ENCODE measurements around the gene SPECC1. TPM values are rescaled to one million over a fixed set of nuclear protein-coding genes. Genes with fewer than 3 reads are reported as not detected.

Gene SPECC1
- total RNA-seq, 1 donor from 2014 or later = 7.5 TPM

DNA sequence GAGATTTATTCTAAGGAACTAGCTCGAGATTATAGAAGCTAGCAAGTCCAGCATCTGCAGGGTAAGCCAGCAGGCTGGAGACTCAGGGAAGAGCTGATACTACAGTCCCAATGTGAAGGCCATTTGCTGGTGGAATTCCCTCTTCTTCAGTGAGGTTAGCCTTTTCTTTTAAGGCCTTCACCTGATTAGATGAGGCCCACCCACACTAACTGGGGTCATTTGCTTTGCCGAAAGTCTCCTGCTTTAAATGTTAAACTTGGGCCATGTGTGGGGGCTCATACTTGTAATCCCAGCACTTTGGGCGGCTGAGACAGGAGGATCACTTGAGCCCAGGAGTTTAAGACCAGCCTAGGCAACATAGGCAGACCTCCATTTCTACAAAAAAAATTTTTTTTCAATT is 289.9 kb downstream of the SPECC1 start:
- DNase-seq = no peak
- no peak for ATAC-seq (ENCODE audit: low read depth)
- H3K27ac Mint-ChIP-seq = no peak overlapping the region
- POLR2A ChIA-PET = no interaction called here
- TF ChIP-seq, protein P1, sequence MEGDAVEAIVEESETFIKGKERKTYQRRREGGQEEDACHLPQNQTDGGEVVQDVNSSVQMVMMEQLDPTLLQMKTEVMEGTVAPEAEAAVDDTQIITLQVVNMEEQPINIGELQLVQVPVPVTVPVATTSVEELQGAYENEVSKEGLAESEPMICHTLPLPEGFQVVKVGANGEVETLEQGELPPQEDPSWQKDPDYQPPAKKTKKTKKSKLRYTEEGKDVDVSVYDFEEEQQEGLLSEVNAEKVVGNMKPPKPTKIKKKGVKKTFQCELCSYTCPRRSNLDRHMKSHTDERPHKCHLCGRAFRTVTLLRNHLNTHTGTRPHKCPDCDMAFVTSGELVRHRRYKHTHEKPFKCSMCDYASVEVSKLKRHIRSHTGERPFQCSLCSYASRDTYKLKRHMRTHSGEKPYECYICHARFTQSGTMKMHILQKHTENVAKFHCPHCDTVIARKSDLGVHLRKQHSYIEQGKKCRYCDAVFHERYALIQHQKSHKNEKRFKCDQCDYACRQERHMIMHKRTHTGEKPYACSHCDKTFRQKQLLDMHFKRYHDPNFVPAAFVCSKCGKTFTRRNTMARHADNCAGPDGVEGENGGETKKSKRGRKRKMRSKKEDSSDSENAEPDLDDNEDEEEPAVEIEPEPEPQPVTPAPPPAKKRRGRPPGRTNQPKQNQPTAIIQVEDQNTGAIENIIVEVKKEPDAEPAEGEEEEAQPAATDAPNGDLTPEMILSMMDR (IDR thresholded peaks at IDR 0.05) = no peak
- no peaks in the 10 kb centered on the region for H3K9me3 Mint-ChIP-seq
- no peaks in the 10 kb centered on the region for H3K27me3 Mint-ChIP-seq
- intact Hi-C loops (cut with micrococcal nuclease) = no loop called here
- no peak overlapping the region for H3K4me3 Mint-ChIP-seq
- H3K36me3 Mint-ChIP-seq (ENCODE audit: low read depth) = no peaks in the 10 kb centered on the region
- CTCF ChIA-PET = no interaction called here
- H3K4me1 Mint-ChIP-seq = no peaks in the 10 kb centered on the region

DNA sequence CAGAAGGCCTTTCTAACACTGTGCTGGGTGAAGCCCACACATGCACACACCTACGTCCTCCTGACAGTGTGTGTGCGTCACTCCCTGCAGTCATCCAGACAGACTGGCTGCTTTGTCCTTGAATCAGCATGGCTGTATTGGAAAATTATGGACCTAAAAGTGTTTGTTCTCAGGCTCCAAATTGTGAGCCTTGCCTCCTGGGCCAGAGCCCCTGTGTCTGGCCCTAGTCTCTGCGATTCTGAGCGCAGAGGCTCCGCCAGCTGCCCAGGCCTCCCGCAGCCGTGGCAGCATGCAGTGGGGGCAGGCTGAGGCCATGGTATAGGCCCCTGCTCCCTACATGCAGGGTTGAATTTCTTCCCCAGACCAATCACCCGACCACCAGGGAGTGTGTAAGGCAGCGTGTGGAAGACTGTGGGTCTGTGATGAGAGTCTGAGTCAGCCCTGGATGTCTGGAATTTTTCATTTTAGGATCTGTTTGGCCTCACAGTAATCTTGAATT is 291.3 kb downstream of the SPECC1 start:
- H3K4me3 Mint-ChIP-seq = no peak overlapping the region
- no peaks in the 10 kb centered on the region for H3K36me3 Mint-ChIP-seq (ENCODE audit: low read depth)
- POLR2A ChIA-PET = no interaction called here
- intact Hi-C loops (cut with micrococcal nuclease) = no loop called here
- TF ChIP-seq, protein P1 (IDR thresholded peaks at IDR 0.05) = no peak
- DNase-seq = no peak
- no peak for ATAC-seq (ENCODE audit: low read depth)
- CTCF ChIA-PET = no interaction called here
- no peaks in the 10 kb centered on the region for H3K9me3 Mint-ChIP-seq
- H3K27ac Mint-ChIP-seq = no peak overlapping the region
- H3K27me3 Mint-ChIP-seq = no peaks in the 10 kb centered on the region
- H3K4me1 Mint-ChIP-seq = no peaks in the 10 kb centered on the region

DNA sequence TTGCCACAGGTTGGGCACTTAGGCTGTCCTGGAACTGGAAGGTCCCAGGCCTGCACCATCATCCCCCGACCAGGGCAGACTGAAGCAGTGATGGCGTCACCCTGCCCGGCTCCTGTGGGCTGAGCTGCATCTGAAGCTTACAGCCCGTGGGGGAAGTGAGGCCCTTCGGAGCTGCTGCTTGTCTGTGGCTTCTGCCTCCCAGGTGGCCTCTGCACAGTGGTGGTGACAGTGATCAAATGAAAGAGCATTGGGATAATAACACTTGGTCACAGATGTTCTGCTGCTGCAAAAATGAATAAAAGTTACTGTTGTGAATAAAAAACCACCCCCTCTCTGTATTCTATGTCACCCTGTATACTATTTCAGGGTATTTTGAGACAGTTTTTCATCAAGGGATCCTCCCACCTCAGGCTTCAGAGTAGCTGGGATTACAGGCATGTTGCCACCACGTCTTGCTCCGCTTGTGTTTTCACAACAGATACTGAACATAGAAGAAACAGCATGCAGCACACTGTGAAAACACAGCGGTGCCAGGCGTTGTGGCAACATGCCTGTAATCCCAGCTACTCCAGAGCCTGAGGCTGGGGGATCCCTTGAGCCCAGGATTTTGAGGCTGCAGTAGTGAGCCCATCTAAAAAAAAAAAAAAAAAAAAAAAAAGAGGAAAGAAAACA is 293.2 kb downstream of the SPECC1 start:
- no peaks in the 10 kb centered on the region for H3K27me3 Mint-ChIP-seq
- H3K9me3 Mint-ChIP-seq = peaks cover 9% of the 10 kb centered on the region
- peaks cover 6% of the 10 kb centered on the region for H3K36me3 Mint-ChIP-seq (ENCODE audit: low read depth)
- DNase-seq (no peak), ATAC-seq (ENCODE audit: low read depth) (no peak)
- POLR2A ChIA-PET = interaction anchor here (1.0 kb wide), 1 partner anchor 200 kb away, joined by 11 read pairs; no protein-coding TSS in a partner anchor
- CTCF ChIA-PET = no interaction called here
- no peak overlapping the region for H3K27ac Mint-ChIP-seq
- intact Hi-C loops (cut with micrococcal nuclease) = no loop called here
- H3K4me3 Mint-ChIP-seq = no peak overlapping the region
- TF ChIP-seq, protein P1 (IDR thresholded peaks at IDR 0.05) = no peak
- H3K4me1 Mint-ChIP-seq = no peaks in the 10 kb centered on the region

DNA sequence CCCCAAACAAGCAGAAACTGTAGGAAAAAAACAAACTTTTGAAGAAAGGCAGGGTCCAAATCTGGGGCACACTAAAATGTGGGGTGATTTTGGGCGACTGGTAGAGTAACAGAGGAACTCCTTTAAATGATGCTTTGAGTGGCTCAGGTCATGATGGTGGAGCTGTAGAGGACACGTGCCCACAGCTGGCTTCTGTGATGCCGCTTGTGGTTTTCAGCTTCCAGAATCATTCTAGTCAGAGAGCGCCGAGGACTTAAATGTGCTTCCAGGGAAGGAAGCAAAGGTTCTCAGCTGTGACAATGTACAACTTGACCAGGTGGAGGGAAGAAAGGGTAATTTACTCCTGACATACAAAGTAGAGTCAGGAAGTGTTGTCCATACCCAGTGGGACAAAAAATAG is 295.8 kb downstream of the SPECC1 start:
- H3K9me3 Mint-ChIP-seq = peaks cover 16% of the 10 kb centered on the region
- no peak overlapping the region for H3K27ac Mint-ChIP-seq
- ChIA-PET CTCF (no interaction called here), POLR2A (no interaction called here)
- H3K36me3 Mint-ChIP-seq (ENCODE audit: low read depth) = peaks cover 11% of the 10 kb centered on the region
- TF ChIP-seq, protein P1 (IDR thresholded peaks at IDR 0.05) = no peak
- H3K4me1 Mint-ChIP-seq = no peaks in the 10 kb centered on the region
- no peaks in the 10 kb centered on the region for H3K27me3 Mint-ChIP-seq
- ATAC-seq (ENCODE audit: low read depth) (no peak), DNase-seq (no peak)
- intact Hi-C loops (cut with micrococcal nuclease) = no loop called here
- H3K4me3 Mint-ChIP-seq = no peak overlapping the region

DNA sequence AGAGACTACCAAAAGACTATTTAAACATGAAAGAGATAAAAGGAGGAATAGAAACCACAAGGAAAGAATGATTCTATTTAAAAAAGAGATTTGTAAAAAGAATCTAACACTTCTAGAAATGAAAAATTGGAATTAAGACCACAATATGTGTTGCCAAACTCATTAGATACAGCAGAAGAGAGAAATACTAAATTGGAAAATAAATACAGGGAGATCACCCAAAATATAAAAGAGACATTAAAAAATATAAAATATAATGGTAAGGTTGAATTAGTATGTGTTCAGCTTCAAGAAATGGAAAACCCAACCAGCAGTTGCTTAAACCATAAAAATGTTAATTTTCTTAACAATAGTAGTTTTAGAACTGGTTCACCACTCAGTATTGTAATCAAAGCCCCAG is 297.8 kb downstream of the SPECC1 start:
- no peak for ATAC-seq (ENCODE audit: low read depth)
- DNase-seq = no peak
- TF ChIP-seq, protein P1 (IDR thresholded peaks at IDR 0.05) = no peak
- Mint-ChIP-seq H3K4me3 (no peak overlapping the region), H3K27ac (no peak overlapping the region), H3K4me1 (no peaks in the 10 kb centered on the region), H3K36me3 (ENCODE audit: low read depth) (peaks cover 11% of the 10 kb centered on the region), H3K27me3 (no peaks in the 10 kb centered on the region), H3K9me3 (peaks cover 16% of the 10 kb centered on the region)
- CTCF ChIA-PET = no interaction called here
- POLR2A ChIA-PET = no interaction called here
- intact Hi-C loops (cut with micrococcal nuclease) = no loop called here

Measured in activated B cell treated with CpG ODN at 0.5 μM for 24 hours (primary cell).